Loucy (cell line): ENCODE measurements around the gene PFDN2.
A peak's percentile ranks its signal among the peaks of the same experiment; 100 is the strongest.

Experiments
- H2AFZ ChIP-seq: fragments of 200-600 bp; sonication (generic); 2 replicates; pipeline ENCODE4 v1.6.0; 2016; ENCODE audit warnings: antibody characterized with exemption, mild to moderate bottlenecking, low read length, moderate library complexity
- H3F3A ChIP-seq: fragments of 200-600 bp; 2 replicates; pipeline ENCODE4 v1.6.0; 2016; ENCODE audit warnings: antibody characterized with exemption, low read depth, mild to moderate bottlenecking
- H3K27me3 ChIP-seq: fragments of 200-600 bp; sonication (generic); 2 replicates; pipeline ENCODE4 v1.6.1; 2014; ENCODE audit warnings: low read length, mild to moderate bottlenecking; ENCODE audit not compliant: insufficient read depth, poor library complexity, severe bottlenecking
- H3K36me3 ChIP-seq: fragments of 200-600 bp; sonication (generic); 2 replicates; pipeline ENCODE4 v1.6.1; 2016; ENCODE audit warnings: low read length; ENCODE audit not compliant: insufficient read depth
- H3K4me1 ChIP-seq: fragments of 200-600 bp; sonication (generic); 2 replicates; pipeline ENCODE4 v1.5.1; 2014; ENCODE audit warnings: low read length, mild to moderate bottlenecking; ENCODE audit not compliant: insufficient read depth, poor library complexity, severe bottlenecking
- H3K4me2 ChIP-seq: fragments of 200-600 bp; sonication (generic); 2 replicates; pipeline ENCODE4 v1.6.0; 2014; ENCODE audit warnings: antibody characterized with exemption, low read length, low read depth, mild to moderate bottlenecking; ENCODE audit not compliant: poor library complexity, severe bottlenecking
- H3K4me3 ChIP-seq: fragments of 200-600 bp; sonication (generic); 2 replicates; pipeline ENCODE4 v1.5.1; 2014; ENCODE audit warnings: low read length, mild to moderate bottlenecking, mixed read lengths; ENCODE audit not compliant: poor library complexity, severe bottlenecking
- H3K79me2 ChIP-seq: fragments of 200-600 bp; sonication (generic); 2 replicates; pipeline ENCODE4 v1.6.1; 2014; ENCODE audit warnings: low read length; ENCODE audit not compliant: insufficient read depth
- H3K9ac ChIP-seq: fragments of 200-600 bp; sonication (generic); 2 replicates; pipeline ENCODE4 v1.6.0; 2014; ENCODE audit warnings: mild to moderate bottlenecking, low read depth, low read length, moderate library complexity; ENCODE audit not compliant: poor library complexity, severe bottlenecking
- H3K9me2 ChIP-seq: fragments of 200-600 bp; sonication (generic); replicated peaks from 2 replicates; pipeline ENCODE4 v1.6.1; 2016; ENCODE audit warnings: low read depth, low read length, mixed read lengths
- H3K9me3 ChIP-seq: fragments of 200-600 bp; sonication (generic); 2 replicates; pipeline ENCODE4 v1.6.1; 2014; ENCODE audit warnings: mild to moderate bottlenecking, antibody characterized with exemption, low read length, low read depth; ENCODE audit not compliant: insufficient read depth
- H4K20me1 ChIP-seq: fragments of 200-600 bp; sonication (generic); 2 replicates; pipeline ENCODE4 v1.6.0; 2014; ENCODE audit warnings: antibody characterized with exemption, low read length, mild to moderate bottlenecking; ENCODE audit not compliant: insufficient read depth, poor library complexity, severe bottlenecking
- CTCF ChIP-seq: fragments of 200-600 bp; sonication (generic); conservative IDR thresholded peaks from 2 replicates; pipeline ENCODE4 v1.5.1; 2014; ENCODE audit warnings: mild to moderate bottlenecking, antibody characterized with exemption, low read length
- EZH2phosphoT487 ChIP-seq: fragments of 200-600 bp; IDR thresholded peaks from 2 replicates; pipeline ENCODE4 v1.6.1; 2018; ENCODE audit warnings: antibody characterized with exemption, mild to moderate bottlenecking, moderate library complexity, borderline replicate concordance

PFDN2 gene

DNA sequence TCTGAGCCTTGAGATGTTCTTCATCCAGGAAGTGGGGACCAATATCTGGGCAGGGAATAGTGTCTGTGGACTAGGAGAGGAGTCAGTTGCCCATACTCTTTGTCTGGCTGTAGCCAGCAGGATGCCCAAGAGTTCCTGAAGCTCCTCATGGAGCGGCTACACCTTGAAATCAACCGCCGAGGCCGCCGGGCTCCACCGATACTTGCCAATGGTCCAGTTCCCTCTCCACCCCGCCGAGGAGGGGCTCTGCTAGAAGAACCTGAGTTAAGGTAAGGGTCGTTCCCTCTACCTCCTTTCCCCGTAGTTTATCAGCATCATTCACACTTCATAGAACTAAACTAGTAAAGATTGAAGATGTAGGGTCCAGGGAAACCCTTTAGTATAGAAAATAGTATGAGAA lies 45.0 kb upstream of the PFDN2 start:
- H3F3A ChIP-seq = no peaks in the 10 kb centered on the region
- H3K4me3 ChIP-seq = no peak overlapping the region
- H3K4me1 ChIP-seq = peaks cover 36% of the 10 kb centered on the region
- TF ChIP-seq EZH2phosphoT487 = no peak
- TF ChIP-seq CTCF = no peak
- no peaks in the 10 kb centered on the region for H3K9me2 ChIP-seq
- peak overlapping the region; percentile 80 for H3K4me2 ChIP-seq
- no peaks in the 10 kb centered on the region for H3K27me3 ChIP-seq
- peaks cover 9% of the 10 kb centered on the region; the same call in 1 of the 2 replicates for H3K36me3 ChIP-seq
- no peaks in the 10 kb centered on the region for H3K9me3 ChIP-seq
- peak overlapping the region; percentile 92 for H3K9ac ChIP-seq
- peaks cover 26% of the 10 kb centered on the region for H3K79me2 ChIP-seq
- H2AFZ ChIP-seq = no peak overlapping the region
- H4K20me1 ChIP-seq = no peaks in the 10 kb centered on the region

DNA sequence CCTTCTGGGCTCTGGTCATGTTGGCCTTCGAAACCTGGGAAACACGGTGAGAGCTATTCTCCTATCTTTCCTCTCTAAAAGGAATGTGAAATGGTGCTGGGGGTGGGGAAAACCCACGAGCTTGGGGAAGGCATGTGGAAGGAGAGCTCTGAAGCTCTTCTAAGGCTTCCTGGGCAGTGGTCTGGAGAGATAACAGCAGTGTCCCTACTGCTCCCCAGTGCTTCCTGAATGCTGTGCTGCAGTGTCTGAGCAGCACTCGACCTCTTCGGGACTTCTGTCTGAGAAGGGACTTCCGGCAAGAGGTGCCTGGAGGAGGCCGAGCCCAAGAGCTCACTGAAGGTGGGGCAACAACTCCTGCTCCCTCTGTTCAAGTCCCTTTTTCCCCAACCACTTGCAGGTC lies 44.2 kb upstream of the PFDN2 start:
- peaks cover 16% of the 10 kb centered on the region; the same call in 1 of the 2 replicates for H3K36me3 ChIP-seq
- H3K9ac ChIP-seq = peak overlapping the region; percentile 92
- peak overlapping the region; percentile 80 for H3K4me2 ChIP-seq
- no peaks in the 10 kb centered on the region for H3K9me2 ChIP-seq
- peaks cover 24% of the 10 kb centered on the region for H3K79me2 ChIP-seq
- H3F3A ChIP-seq = no peaks in the 10 kb centered on the region
- no peaks in the 10 kb centered on the region for H4K20me1 ChIP-seq
- no peak overlapping the region for H2AFZ ChIP-seq
- no peak for TF ChIP-seq EZH2phosphoT487
- TF ChIP-seq CTCF = no peak
- H3K9me3 ChIP-seq = no peaks in the 10 kb centered on the region
- H3K27me3 ChIP-seq = no peaks in the 10 kb centered on the region
- peaks cover 33% of the 10 kb centered on the region for H3K4me1 ChIP-seq
- no peak overlapping the region for H3K4me3 ChIP-seq

DNA sequence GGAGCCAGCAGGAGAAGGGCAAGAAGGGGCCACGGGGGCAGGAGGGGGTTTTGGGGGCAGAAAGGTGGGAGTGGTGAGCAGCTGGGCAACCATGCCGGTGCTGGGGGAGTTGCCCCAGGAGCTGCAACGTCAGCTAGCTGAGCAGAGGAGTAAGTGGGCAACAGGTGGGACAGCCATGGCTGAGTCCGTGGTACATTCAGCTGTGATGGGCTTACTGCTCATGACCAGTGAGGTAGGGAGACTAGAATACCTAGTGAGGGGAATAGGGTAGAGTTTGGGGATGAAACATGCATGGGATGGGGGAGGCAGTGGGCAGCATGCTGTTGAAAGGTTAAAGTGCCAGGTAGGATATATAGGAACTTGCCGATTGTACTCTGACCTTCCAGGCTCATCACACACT lies 43.8 kb upstream of the PFDN2 start:
- TF ChIP-seq CTCF (no peak), EZH2phosphoT487 (no peak)
- H2AFZ ChIP-seq = no peak overlapping the region
- peaks cover 16% of the 10 kb centered on the region; the same call in 1 of the 2 replicates for H3K36me3 ChIP-seq
- no peaks in the 10 kb centered on the region for H3K9me2 ChIP-seq
- no peaks in the 10 kb centered on the region for H3K27me3 ChIP-seq
- H3K4me1 ChIP-seq = peaks cover 29% of the 10 kb centered on the region
- H4K20me1 ChIP-seq = no peaks in the 10 kb centered on the region
- peak overlapping the region; percentile 80 for H3K4me2 ChIP-seq
- no peaks in the 10 kb centered on the region for H3F3A ChIP-seq
- H3K4me3 ChIP-seq = no peak overlapping the region
- peaks cover 24% of the 10 kb centered on the region for H3K79me2 ChIP-seq
- peak overlapping the region; percentile 92 for H3K9ac ChIP-seq
- H3K9me3 ChIP-seq = no peaks in the 10 kb centered on the region
